CD8-positive, alpha-beta memory T cell (primary cell): ENCODE measurements around the gene TMEM9. TPM values are rescaled to one million over a fixed set of nuclear protein-coding genes. Genes with fewer than 3 reads are reported as not detected.

ENCODE experiments used
- CTCF ChIA-PET: fragments of 350-600 bp; sonication (Branson Sonifier 250); formaldehyde crosslinking; loops from one replicate; lab custom pipeline; 2021; ENCODE audit warnings: antibody characterized with exemption; lab: Charles Lee
- POLR2A ChIA-PET: fragments of 350-600 bp; sonication (Branson Sonifier 250); formaldehyde crosslinking; loops from one replicate; lab custom pipeline; 2021; ENCODE audit warnings: antibody characterized with exemption; lab: Charles Lee
- DNase-seq, 5 donors: peaks; one replicate each; pipeline versions ENCODE4 v3.0.0 to v3.0.0-alpha.2; 2020 to 2022; ENCODE audit warnings: mixed read lengths in 1 of 5
- H3K27ac ChIP-seq: one replicate; pipeline ENCODE4 v1.7.0; 2013; ENCODE audit warnings: low read depth, mild to moderate bottlenecking, low read length, moderate library complexity
- H3K27me3 ChIP-seq: 2 replicates; pipeline ENCODE4 v1.7.0; 2013; ENCODE audit warnings: low read length, mild to moderate bottlenecking; ENCODE audit not compliant: insufficient read depth, poor library complexity, severe bottlenecking
- H3K36me3 ChIP-seq: 2 replicates; pipeline ENCODE4 v1.7.0; 2013; ENCODE audit warnings: mild to moderate bottlenecking, low read length, moderate library complexity; ENCODE audit not compliant: insufficient read depth
- H3K4me1 ChIP-seq: 2 replicates; pipeline ENCODE4 v1.7.0; 2013; ENCODE audit warnings: mild to moderate bottlenecking, low read length, moderate library complexity; ENCODE audit not compliant: insufficient read depth
- H3K4me3 ChIP-seq: 2 replicates; pipeline ENCODE4 v1.7.0; 2013; ENCODE audit warnings: mild to moderate bottlenecking, low read length
- H3K9me3 ChIP-seq: 2 replicates; pipeline ENCODE4 v1.7.0; 2013; ENCODE audit warnings: mild to moderate bottlenecking, low read length
- H3K27ac Mint-ChIP-seq, 8 donors: one replicate each; pipeline ENCODE4 v1.8.0; 2020 to 2021; ENCODE audit warnings: mixed read lengths in 8 of 8, mild to moderate bottlenecking in 6 of 8, inconsistent platforms in 3 of 8, moderate library complexity in 3 of 8
- H3K27me3 Mint-ChIP-seq, 2 donors: one replicate each; pipeline ENCODE4 v1.8.0; 2020 to 2021; ENCODE audit warnings: mixed read lengths in 2 of 2, mild to moderate bottlenecking in 1 of 2, moderate library complexity in 1 of 2
- H3K36me3 Mint-ChIP-seq, 3 donors: one replicate each; pipeline ENCODE4 v1.8.0; 2020 to 2021; ENCODE audit warnings: mixed read lengths in 3 of 3, inconsistent platforms in 1 of 3, mild to moderate bottlenecking in 1 of 3
- H3K4me1 Mint-ChIP-seq, 3 donors: one replicate each; pipeline ENCODE4 v1.8.0; 2020 to 2021; ENCODE audit warnings: mixed read lengths in 3 of 3, inconsistent platforms in 1 of 3, mild to moderate bottlenecking in 1 of 3
- H3K4me3 Mint-ChIP-seq, 7 donors: one replicate each; pipeline ENCODE4 v1.8.0; 2020 to 2021; ENCODE audit warnings: mixed read lengths in 7 of 7, mild to moderate bottlenecking in 6 of 7, moderate library complexity in 4 of 7, inconsistent platforms in 2 of 7
- H3K9me3 Mint-ChIP-seq, 5 donors: one replicate each; pipeline ENCODE4 v1.8.0; 2020 to 2022; ENCODE audit warnings: mixed read lengths in 5 of 5, mild to moderate bottlenecking in 3 of 5, moderate library complexity in 2 of 5, inconsistent platforms in 1 of 5
- polyA plus RNA-seq: library from polyadenylated mRNA; unstranded; fragments of 300-500 nt; fragmentation: Illumina TruSeq; gene quantifications from one replicate; pipeline ENCODE4 v1.2.3, GENCODE V29; 2021
- total RNA-seq, 2 experiments: library from RNA; stranded (reverse); gene quantifications; one replicate each; pipeline ENCODE4 v1.2.3, GENCODE V29; 2021

TMEM9 gene
- total RNA-seq (10 to 100 TPM; 16.3 to 17.1 TPM), polyA plus RNA-seq (32.8 TPM)

DNA sequence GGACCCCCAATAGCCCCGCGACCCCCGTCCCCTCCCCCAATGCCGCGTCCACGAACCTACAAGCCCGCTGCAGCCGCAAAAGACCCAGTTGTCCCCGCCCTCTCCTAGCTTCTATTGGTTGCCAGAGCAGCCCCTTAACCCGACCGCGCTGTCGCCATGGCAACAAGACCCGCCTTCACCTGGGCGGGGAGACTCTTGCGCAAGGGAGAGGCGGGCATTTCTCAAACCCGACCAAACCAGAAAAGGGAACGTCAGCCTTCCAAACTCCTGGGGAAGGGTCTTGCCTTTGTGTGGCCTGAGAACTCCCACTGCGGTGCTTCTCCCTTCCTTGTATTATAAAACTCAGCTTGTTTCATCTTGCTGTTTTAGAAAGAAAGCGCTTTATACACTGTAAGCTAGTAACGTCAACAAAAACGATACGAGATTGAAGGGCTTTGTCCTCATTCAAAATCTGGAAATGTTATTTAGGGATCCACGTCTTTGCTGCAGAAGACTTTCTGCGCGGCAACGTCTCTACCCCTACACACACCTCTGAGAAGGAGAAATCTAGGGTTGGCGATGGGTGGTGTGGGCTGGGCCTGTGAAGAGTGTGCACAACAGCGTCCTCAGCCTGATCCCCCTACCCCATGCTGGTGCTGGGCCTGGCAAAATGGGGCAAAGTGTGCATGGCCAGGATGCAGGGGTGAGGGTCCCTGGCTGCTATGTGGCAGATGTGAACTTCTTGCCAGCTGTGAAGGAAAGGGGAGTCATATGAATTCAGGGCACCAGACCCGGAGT lies at the start of gene TMEM9:
Gene TMEM9 (minus strand): TSS at position 86 of the 777 bp plus-strand sequence. CDS start 551 bp downstream, outside the sequence.
- peak; percentile 94 to 98 (median 97) for DNase-seq
- POLR2A ChIA-PET = interaction anchor here (0.8 to 2.6 kb wide), 4 partner anchors 16 to 131 kb away, joined by 3 to 9 read pairs (median 4); partner anchors contain the start of gene KIF21B
- Mint-ChIP-seq H3K27ac (peak within 1 kb of the TSS; percentile 84 to 93 (median 89)), H3K36me3 (peaks cover 0 to 22% (median 4%) of the 10 kb centered on the region in 3 donors), H3K27me3 (peaks cover 4 to 29% of the 10 kb centered on the region in 2 donors), H3K4me3 (peak within 1 kb of the TSS; percentile 86 to 95 (median 91)), H3K9me3 (no peaks in the 10 kb centered on the region), H3K4me1 (peaks cover 17 to 27% (median 27%) of the 10 kb centered on the region in 3 donors)
- Histone ChIP-seq H3K9me3 (no peaks in the 10 kb centered on the region), H3K4me3 (peak within 1 kb of the TSS; percentile 88), H3K27ac (peak within 1 kb of the TSS; percentile 78), H3K27me3 (no peaks in the 10 kb centered on the region), H3K36me3 (no peaks in the 10 kb centered on the region), H3K4me1 (peaks cover 22% of the 10 kb centered on the region)
- CTCF ChIA-PET = interaction anchor here (0.8 to 1.5 kb wide), 4 partner anchors 14 to 183 kb away, joined by 3 to 7 read pairs (median 4); no protein-coding TSS in a partner anchor

DNA sequence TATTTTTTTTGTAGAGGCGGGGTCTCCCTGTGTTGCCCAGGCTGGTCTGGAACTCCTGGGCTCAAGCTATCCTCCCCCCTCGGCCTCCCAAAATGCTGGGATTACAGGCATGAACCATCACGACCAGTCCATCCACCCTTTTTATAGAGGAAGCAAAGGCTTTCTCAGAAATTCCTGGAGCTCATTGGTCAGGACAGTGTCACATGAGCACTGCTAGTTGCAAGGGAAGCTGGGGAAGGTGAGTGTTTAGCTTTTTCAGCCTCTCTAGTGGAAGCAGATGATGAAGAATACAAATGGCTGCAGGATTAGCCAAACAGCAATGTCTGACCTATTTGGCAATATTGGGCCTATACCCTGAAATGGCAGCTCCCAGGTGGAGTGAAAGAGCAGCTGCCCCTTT lies 44.3 kb upstream of the TMEM9 start:
- no peaks in the 10 kb centered on the region for H3K36me3 ChIP-seq
- no peaks in the 10 kb centered on the region for H3K4me1 ChIP-seq
- no peak for DNase-seq
- peaks cover 3 to 8% of the 10 kb centered on the region in 2 donors for H3K27me3 Mint-ChIP-seq
- no peaks in the 10 kb centered on the region for H3K27me3 ChIP-seq
- POLR2A ChIA-PET = no interaction called here
- no peaks in the 10 kb centered on the region for H3K4me1 Mint-ChIP-seq
- CTCF ChIA-PET = interaction anchor here (1.0 kb wide), 1 partner anchor 56 kb away, joined by 3 read pairs; no protein-coding TSS in a partner anchor
- no peak overlapping the region for H3K4me3 Mint-ChIP-seq
- H3K27ac ChIP-seq = no peak overlapping the region
- no peaks in the 10 kb centered on the region for H3K36me3 Mint-ChIP-seq
- no peaks in the 10 kb centered on the region for H3K9me3 Mint-ChIP-seq
- H3K4me3 ChIP-seq = no peak overlapping the region
- H3K9me3 ChIP-seq = no peaks in the 10 kb centered on the region
- no peak overlapping the region for H3K27ac Mint-ChIP-seq

DNA sequence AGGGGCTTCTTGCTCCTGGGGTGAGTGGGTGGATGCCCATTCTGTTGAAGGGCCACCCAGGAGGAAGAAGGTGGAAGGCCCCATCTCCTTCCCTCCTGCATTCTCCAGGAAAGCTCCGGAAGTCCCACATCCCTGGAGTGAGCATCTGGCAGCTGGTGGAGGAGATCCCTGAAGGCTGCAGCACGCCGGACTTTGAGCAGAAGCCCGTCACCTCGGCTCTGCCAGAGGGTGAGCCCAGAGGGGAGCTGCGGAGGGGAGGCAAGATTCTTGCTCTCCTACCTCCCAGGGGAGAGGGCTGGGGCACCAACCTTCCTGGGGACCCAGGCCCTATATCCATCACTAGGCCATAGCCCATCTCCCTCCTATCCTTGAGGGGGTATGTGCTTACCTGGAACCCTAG lies 39.8 kb upstream of the TMEM9 start:
- Mint-ChIP-seq H3K4me3 (no peak overlapping the region), H3K9me3 (no peaks in the 10 kb centered on the region), H3K36me3 (no peaks in the 10 kb centered on the region), H3K27me3 (peaks cover 9 to 25% of the 10 kb centered on the region in 2 donors), H3K27ac (no peak overlapping the region), H3K4me1 (no peaks in the 10 kb centered on the region)
- ChIA-PET CTCF (no interaction called here), POLR2A (no interaction called here)
- no peak overlapping the region for H3K4me3 ChIP-seq
- H3K9me3 ChIP-seq = no peaks in the 10 kb centered on the region
- no peak overlapping the region for H3K27ac ChIP-seq
- no peaks in the 10 kb centered on the region for H3K4me1 ChIP-seq
- H3K36me3 ChIP-seq = no peaks in the 10 kb centered on the region
- no peaks in the 10 kb centered on the region for H3K27me3 ChIP-seq
- no peak for DNase-seq

DNA sequence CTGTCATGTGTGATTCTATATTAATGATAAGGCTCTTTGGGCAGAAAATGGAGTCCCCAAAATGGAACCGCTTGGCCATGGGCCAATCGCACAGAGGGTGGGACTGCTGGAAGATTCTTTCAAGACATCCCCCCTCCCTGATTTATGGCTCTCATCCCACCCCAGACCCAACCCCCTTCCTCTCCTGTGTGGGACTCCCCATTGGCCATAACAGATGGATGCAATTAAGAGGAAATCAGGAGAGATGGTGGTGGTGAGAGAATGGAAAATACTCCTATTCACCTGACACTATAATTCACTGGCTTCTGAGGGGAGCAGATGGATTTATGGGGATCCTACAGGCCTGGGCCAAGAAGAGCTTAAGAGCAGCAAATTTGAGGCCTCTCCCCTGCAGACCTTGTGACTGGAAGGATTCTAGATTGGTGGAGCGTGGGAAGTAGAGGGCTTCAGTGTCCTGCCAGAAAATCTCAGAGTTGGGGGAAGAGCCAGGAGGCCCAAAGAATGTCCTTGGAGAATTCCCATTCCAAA lies 38.1 kb upstream of the TMEM9 start:
- H3K27ac Mint-ChIP-seq = no peak overlapping the region

DNA sequence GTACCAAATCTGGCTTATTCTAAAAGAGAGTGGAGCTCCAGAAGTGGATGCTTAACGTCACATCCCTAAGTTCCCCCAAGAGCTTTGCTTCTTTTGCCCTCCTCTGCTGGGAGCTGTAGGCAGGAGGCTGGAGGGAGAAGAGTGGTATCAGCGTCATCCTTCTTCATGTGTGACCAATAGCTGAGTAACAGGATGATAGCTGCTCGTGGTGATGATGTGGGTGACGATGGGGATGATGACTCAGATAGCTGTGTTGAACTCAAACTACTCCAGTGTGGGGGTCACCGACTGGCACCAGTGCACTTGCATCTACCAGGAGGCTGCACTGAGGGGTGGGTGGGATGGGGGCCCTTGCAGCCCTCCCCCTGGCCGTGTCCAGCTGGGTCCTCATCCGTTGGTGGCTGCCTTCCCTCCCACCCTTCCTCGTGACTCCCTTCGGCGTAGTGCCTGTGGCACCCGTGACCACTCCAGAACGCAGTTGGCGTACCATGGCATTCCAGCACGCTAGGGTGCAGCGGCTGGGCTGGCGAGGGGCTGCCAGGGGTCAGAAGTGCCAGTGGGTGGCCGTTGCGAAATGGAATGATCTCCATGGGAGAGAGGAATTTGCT lies 37.5 kb upstream of the TMEM9 start:
- DNase-seq = no peak
- H3K27me3 ChIP-seq = no peaks in the 10 kb centered on the region
- H3K36me3 Mint-ChIP-seq = no peaks in the 10 kb centered on the region
- no peaks in the 10 kb centered on the region for H3K4me1 Mint-ChIP-seq
- H3K9me3 Mint-ChIP-seq = no peaks in the 10 kb centered on the region
- no peaks in the 10 kb centered on the region for H3K4me1 ChIP-seq
- no peak overlapping the region for H3K4me3 ChIP-seq
- no peaks in the 10 kb centered on the region for H3K9me3 ChIP-seq
- POLR2A ChIA-PET = no interaction called here
- H3K27ac ChIP-seq = no peak overlapping the region
- H3K36me3 ChIP-seq = no peaks in the 10 kb centered on the region
- H3K27me3 Mint-ChIP-seq = peaks cover 9 to 30% of the 10 kb centered on the region in 2 donors
- no peak overlapping the region for H3K4me3 Mint-ChIP-seq
- no peak overlapping the region for H3K27ac Mint-ChIP-seq
- CTCF ChIA-PET = no interaction called here

More for the DNA sequence above, 38.1 kb upstream of the TMEM9 start:
- no peak overlapping the region for H3K4me3 Mint-ChIP-seq
- H3K36me3 ChIP-seq = no peaks in the 10 kb centered on the region
- POLR2A ChIA-PET = no interaction called here
- H3K27me3 ChIP-seq = no peaks in the 10 kb centered on the region
- H3K27me3 Mint-ChIP-seq = peaks cover 9 to 30% of the 10 kb centered on the region in 2 donors
- no peak for DNase-seq
- no peaks in the 10 kb centered on the region for H3K4me1 Mint-ChIP-seq
- H3K9me3 Mint-ChIP-seq = no peaks in the 10 kb centered on the region
- no peaks in the 10 kb centered on the region for H3K9me3 ChIP-seq
- H3K4me1 ChIP-seq = no peaks in the 10 kb centered on the region
- no peaks in the 10 kb centered on the region for H3K36me3 Mint-ChIP-seq
- no peak overlapping the region for H3K27ac ChIP-seq
- H3K4me3 ChIP-seq = no peak overlapping the region
- CTCF ChIA-PET = no interaction called here

DNA sequence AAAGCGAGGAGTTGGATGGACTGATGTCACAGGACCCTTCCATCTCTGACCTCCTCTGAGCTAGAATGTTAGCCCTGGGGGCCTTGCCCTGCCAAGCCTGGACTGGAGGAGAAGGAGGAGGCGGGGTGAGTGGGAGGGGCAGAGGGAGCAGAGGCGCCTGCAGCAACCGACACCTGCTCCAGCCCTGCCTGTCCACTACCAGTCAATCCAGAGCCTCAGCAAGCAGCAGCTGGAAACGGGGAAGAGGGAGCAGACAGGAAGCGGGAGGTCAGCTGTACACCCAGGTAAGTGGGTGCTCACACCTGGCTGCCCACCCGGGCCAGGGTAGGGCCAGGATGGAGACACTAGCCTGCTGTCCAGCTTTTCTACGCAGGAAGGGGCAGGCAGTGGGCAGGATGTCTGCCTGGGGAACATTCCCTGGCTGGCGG lies 36.4 kb upstream of the TMEM9 start, which contains the start of gene IGFN1:
Gene IGFN1 (plus strand): TSS at position 201 of the 428 bp plus-strand sequence. CDS start 2,470 bp downstream, outside the sequence.
- CTCF ChIA-PET = no interaction called here
- Histone ChIP-seq H3K27ac (no peak within 1 kb of the TSS), H3K4me3 (no peak within 1 kb of the TSS), H3K4me1 (no peaks in the 10 kb centered on the region), H3K36me3 (no peaks in the 10 kb centered on the region), H3K27me3 (no peaks in the 10 kb centered on the region), H3K9me3 (no peaks in the 10 kb centered on the region)
- Mint-ChIP-seq H3K27me3 (peaks cover 9 to 30% of the 10 kb centered on the region in 2 donors), H3K9me3 (no peaks in the 10 kb centered on the region), H3K27ac (peak within 1 kb of the TSS in 1 of 8 donors; percentile 36), H3K36me3 (no peaks in the 10 kb centered on the region), H3K4me3 (no peak within 1 kb of the TSS), H3K4me1 (no peaks in the 10 kb centered on the region)
- no peak for DNase-seq
- POLR2A ChIA-PET = no interaction called here

DNA sequence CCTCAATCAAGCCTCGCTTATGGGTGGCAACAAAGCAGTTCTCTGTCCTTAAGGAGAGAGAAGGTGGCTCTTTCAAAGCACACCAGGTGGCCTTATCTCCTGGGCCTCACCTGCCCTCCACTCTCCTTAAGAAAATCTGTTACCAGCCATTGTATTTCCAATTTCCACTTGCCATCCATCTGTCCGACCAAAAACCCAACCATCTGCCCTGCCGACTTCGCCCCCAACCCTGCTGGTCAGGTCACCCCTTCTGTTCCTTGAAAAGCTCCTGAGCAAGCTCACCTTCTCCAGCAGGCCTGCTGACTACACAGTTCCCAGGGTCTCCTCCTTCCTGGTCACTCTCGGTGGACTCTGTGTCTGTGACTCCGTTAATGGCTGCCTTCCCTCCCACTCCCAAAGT lies 35.7 kb upstream of the TMEM9 start:
- no peaks in the 10 kb centered on the region for H3K4me1 Mint-ChIP-seq
- H3K27me3 Mint-ChIP-seq = peaks cover 9 to 30% of the 10 kb centered on the region in 2 donors
- POLR2A ChIA-PET = no interaction called here

DNA sequence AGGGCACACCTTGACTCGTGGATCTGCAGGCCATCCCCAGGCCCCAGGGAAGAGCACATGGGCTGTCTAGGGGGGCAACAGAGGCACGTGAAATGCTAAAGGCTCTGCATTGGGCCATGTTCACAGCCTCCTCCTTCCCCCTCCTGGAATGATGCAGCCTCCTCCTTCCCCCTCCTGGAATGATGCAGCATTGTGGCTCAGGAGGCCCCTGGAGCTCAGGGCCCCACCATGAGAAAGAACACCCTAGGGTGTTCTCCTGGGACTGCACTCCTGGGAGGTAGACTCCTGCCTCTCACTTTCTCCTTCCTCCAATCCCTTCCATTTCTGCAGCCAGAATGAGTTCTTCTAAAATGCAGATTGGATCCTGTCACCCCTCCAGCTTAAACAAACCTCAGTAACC lies 34.8 kb upstream of the TMEM9 start:
- DNase-seq = no peak
- Mint-ChIP-seq H3K4me3 (no peak overlapping the region), H3K9me3 (no peaks in the 10 kb centered on the region), H3K36me3 (no peaks in the 10 kb centered on the region), H3K27me3 (peaks cover 10 to 39% of the 10 kb centered on the region in 2 donors), H3K4me1 (no peaks in the 10 kb centered on the region), H3K27ac (no peak overlapping the region)
- no peaks in the 10 kb centered on the region for H3K27me3 ChIP-seq
- no peak overlapping the region for H3K27ac ChIP-seq
- POLR2A ChIA-PET = no interaction called here
- H3K9me3 ChIP-seq = no peaks in the 10 kb centered on the region
- no peaks in the 10 kb centered on the region for H3K36me3 ChIP-seq
- H3K4me3 ChIP-seq = no peak overlapping the region
- no peaks in the 10 kb centered on the region for H3K4me1 ChIP-seq
- CTCF ChIA-PET = no interaction called here

More for the DNA sequence above, 35.7 kb upstream of the TMEM9 start:
- Histone ChIP-seq H3K4me1 (no peaks in the 10 kb centered on the region), H3K4me3 (no peak overlapping the region), H3K9me3 (no peaks in the 10 kb centered on the region), H3K27me3 (no peaks in the 10 kb centered on the region), H3K27ac (no peak overlapping the region), H3K36me3 (no peaks in the 10 kb centered on the region)
- DNase-seq = no peak
- Mint-ChIP-seq H3K9me3 (no peaks in the 10 kb centered on the region), H3K4me3 (no peak overlapping the region), H3K27ac (no peak overlapping the region), H3K36me3 (no peaks in the 10 kb centered on the region)
- CTCF ChIA-PET = no interaction called here
